GM18499 (cell line): ENCODE measurements around the gene OLFM3.

ENCODE experiments used
- ATAC-seq: cut with Tn5 transposase; IDR thresholded peaks from one replicate; pipeline ENCODE4 v1.9.1; 2021; ENCODE audit warnings: moderate number of reproducible peaks; ENCODE audit not compliant: insufficient read depth, unreplicated experiment

OLFM3 gene

DNA sequence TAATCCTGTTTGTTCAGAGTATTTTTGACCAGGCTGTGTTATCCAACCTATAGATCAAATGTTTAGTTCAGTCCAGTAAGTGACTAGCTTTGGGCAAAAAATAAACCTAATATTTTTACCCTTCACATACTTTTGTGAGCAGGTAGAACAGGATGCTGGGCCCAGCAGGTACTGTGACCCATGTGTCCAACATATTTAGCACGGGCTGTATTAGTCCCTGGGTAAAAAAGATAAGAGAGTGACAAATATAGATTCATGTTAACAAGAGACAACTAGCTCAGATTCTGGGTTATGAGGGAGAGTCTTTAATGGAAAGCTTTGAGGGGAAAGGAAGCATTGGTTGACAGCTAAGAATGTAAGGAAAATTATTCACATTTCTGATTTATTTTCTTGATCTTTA, 43.1 kb downstream of the OLFM3 start:
- ATAC-seq, result no peak

- ATAC-seq, result no peak
These were observed 50.8 kb downstream of the OLFM3 start for GRCh38 chr1:101945884-101946283.

DNA sequence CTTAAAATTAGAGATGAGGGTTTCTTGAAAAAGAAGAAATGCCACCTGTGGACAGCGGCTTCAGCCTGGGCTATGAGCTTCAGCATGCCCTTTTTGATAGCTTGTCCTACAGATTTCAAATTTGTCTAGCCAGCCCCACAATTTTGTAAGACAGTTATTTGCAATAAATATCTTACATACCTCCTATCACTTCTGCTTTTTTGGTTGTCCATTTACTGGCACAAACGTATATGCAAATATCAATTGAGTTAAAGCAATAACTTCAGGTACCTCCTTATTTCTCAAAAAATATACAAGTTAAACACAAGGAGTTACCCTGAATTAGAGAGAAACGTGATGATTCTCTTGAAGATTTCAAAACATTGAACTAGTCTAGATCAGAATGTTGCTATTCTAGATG, 53.5 kb downstream of the OLFM3 start:
- no peak for ATAC-seq

DNA sequence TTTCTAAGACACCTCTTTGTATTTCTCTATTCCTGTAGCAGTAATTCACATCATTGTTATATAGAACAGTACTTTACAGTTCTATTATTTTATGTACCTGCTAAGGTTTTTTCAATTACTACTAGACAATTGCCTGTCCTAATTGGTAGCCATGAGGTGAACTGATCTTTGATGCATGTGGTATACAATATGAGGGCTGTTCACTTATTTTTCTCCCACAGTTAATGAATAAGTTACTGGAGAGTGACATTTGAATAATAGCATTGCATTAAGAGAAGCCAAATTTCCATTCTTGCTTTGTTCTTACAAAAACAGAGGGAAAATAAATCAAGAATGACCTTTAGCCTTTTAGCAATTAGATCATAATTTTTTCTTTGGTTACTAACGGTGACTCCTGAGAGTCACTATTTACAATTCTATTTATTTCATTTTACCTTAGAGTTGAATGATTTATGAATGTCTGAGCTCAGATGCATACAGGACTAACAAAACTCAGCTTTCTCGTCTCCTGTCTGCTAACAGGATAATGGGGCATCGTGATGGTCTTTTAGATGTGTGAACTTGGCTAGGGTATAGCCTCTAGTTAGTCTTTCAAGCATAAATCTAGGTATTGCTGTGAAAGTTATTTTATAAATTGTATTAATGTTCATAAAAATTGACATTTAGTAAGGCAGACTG, 54.1 kb downstream of the OLFM3 start:
- no peak for ATAC-seq

GRCh38 chr1:101938681-101939080, 58.0 kb downstream of the OLFM3 start:
- no peak for ATAC-seq

DNA sequence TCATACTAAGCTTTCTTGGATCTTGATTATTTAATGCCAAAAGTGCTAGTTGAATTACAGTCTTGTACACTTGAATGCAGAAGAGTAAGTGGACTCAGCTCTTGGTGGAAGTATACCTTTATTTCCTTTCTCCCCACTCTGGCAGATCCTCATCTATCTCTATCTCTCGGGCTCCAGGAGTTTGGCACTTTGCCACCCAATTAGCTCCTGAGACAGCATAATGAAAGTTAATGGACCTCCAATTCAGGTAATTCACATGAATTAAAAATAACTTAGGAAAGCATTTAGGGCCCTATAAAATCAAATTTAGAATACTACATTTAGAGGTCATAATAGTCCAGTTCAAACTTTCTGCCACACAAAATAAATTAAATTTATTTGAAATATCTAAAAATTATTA, 67.4 kb downstream of the OLFM3 start:
- ATAC-seq, result no peak

DNA sequence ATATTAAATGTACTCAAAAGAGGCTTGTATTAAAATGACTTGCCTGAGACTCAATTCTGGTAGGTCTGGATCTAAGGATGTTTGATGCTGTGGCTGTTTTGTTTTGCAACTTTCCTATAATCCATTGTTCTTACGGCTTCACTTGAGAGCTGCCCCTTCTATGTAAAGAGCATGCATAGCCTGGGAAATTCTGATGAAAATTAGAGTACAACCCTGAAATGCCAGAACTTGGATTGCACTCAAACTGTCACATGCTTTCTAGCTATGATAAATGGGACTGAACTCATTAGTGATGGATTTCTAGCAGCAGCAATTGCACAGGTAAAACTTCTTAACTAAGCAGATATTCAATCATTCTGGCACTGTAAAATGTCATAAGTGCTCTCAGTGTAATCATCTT, 67.9 kb downstream of the OLFM3 start:
- no peak for ATAC-seq

GRCh38 chr1:101924700-101925099, 72.0 kb downstream of the OLFM3 start:
- ATAC-seq, result no peak

DNA sequence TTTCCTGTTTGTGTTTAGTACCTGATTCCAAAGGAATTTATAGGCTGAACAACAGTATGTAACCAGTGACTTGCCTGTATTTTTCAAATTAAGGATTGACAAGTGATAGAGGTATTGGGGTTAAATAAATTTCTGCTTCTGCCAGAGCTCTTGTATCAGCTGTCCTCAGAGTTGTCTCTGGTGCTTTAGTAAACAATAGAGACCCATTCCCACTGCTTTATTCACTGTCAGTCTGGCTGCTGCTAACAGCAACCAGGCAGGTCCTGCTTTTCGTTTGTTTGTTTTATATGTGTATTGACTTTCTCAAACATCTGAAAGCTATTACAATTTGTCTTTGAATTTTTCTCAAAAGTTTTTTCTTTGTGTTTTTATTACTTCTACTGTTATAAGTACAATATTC, 76.1 kb downstream of the OLFM3 start:
- ATAC-seq, result no peak

DNA sequence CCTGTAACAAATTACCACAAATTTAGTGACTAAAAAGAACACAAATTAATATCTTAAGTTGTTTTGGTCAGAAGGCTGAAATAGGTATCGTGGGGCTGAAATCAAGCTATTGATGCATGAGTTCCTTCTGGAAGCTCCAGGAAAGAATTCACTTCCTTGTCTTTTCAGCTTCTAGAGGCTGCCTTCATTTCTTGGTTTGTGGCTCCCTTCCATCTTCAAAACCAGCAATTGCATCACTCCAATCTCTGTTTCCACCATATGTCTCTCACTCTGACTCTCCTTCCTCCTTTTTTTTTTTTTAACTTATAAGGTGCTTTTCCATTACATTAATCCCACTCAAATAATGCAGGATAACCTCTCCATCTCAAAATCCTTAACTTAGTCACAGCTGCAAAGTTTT, 78.4 kb downstream of the OLFM3 start:
- ATAC-seq, result no peak

DNA sequence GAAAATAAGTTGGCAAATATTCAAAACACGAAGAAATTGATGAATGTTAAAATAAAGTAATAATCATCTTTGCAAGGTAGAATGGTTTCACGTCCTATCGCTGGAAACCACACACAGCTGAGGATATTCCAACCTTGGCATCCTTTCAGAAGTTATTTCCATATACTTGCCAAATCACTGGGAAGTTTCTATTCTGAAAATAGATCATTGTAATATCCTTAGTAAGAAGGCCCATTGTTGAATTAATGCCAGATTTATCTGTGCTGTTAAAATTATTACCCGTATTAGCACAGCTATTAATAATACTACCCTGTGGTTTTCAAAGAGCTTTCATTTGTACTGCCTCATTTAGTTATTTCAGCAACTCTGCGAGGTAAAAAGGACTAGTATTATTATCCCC, 81.1 kb downstream of the OLFM3 start:
- no peak for ATAC-seq

DNA sequence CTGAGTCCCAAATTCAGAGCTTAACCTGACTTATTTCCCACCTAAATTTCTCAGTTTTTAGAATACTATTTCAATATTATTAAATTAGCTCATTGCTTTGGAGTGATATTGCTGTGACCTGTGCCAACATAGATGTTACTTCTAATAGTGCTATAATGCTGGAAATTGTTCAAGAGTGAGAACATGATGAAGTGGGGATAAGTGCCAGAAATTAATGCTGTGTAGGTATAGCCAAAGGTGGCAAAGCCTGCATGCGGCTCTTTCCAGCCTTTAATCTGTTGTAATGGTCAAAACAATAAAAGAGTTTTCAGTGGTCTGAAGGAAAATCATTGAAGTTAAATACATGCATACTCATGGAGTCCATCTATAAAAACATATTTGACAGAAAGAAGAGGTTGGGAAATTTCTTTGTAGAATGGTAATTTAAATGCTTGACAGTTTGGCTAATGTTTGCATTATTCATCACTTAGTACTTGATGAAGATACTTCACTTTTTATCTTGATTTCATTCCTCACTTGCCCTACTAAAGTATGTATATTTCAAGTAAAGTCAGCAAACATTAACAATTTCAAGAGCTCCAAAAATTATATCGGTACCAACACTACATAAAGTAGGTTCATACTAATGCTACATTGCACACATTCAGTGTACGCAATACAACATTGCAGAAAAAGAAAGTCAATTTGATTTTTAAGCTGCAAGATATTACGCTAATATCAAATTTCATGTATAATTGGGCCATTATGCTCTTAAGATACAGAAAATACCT, 82.1 kb downstream of the OLFM3 start:
- no peak for ATAC-seq

GRCh38 chr1:101911894-101912293, 84.8 kb downstream of the OLFM3 start:
- no peak for ATAC-seq

- no peak for ATAC-seq
These were observed 87.7 kb downstream of the OLFM3 start for GRCh38 chr1:101908980-101909379.

- no peak for ATAC-seq
These were observed 89.5 kb downstream of the OLFM3 start for GRCh38 chr1:101907264-101907663.

DNA sequence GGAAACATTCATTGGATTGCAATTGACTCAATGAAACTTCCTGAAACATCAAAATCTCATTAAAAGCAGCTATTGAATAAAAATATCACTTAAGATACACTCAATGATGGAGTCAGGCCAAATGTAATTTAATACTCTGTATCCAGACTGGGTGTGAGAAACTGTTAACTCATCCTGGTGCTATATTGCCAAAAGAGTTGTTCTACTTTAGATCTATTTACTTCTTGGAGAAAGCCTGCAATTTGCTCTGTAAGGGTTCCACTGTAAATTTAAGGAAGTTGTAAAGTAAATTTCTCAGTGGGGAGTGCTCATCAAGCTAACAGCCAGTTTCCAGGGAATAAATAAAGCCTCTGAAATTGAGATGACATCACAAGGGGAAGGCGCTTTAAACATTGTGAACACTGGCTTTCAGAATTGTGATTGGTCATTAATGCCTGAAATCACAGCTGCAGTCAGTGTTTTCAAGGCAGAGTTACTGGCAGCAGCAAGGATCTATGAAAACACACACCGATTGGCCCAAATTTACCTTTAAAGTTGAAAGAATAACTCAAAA, 91.4 kb downstream of the OLFM3 start:
- ATAC-seq, result no peak

DNA sequence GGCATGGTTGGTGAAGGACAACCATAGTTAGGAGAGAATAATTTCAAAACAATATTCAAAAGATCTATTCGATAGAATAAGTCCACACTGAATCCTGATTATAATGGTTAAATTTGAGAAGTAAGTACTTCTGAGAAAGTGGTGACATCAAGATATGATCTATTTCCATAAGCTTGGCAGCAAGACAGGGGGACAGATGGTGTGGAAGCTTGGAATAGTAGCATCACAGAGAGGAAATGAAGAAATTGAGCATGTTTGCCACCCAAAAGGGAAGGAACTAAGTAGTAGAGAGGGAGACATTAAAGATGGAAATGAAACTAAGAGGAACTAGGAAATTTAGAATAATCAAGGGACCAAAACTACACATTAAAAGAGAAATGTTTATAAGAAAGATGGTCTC, 94.5 kb downstream of the OLFM3 start:
- no peak for ATAC-seq

GRCh38 chr1:101898137-101898536, 98.6 kb downstream of the OLFM3 start:
- no peak for ATAC-seq

DNA sequence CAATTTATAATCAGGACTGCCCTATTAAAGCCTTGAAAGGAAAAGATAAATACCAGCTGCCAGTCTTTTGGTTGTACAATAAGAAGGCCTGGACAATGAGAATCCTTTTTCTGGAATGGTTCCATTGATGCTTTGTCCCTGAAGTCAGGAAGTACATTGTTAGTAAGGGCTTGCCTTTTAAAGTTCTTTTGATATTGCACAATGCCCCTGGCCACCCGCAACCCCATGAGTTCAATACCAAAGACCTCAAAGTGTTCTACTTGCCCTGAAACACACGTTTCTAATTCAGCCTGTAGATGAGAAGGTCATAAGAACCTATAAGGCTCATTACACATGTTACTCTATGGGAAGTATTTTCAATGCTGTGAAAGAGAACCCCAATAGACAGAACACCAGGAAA, 112.1 kb downstream of the OLFM3 start:
- ATAC-seq, result no peak

GRCh38 chr1:101875891-101876290, 120.8 kb downstream of the OLFM3 start:
- ATAC-seq, result no peak

DNA sequence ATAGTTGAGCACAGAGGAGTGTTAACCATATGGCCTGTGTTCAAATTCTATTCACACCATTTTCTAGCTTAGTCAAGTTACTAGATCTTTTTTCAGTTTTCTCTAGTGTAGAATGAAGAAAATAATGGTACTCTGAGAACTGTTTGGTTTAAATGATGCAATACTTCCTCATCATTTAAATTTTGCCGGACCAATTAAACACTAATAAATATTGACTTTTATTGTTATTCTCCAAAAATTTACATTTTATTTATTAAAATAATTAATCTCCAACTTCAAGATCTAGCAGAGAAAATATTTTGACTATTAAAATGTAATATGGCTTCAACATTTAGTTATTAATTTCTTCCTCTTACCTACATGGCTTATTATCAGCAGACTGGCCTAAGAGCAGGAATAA, 123.1 kb downstream of the OLFM3 start:
- no peak for ATAC-seq

- ATAC-seq, result no peak
These were observed 136.8 kb downstream of the OLFM3 start for GRCh38 chr1:101859941-101860340.
